ENCODE results near the gene ANP32B.
A peak's percentile ranks its signal among the peaks of the same experiment; 100 is the strongest.

The ANP32B gene

DNA sequence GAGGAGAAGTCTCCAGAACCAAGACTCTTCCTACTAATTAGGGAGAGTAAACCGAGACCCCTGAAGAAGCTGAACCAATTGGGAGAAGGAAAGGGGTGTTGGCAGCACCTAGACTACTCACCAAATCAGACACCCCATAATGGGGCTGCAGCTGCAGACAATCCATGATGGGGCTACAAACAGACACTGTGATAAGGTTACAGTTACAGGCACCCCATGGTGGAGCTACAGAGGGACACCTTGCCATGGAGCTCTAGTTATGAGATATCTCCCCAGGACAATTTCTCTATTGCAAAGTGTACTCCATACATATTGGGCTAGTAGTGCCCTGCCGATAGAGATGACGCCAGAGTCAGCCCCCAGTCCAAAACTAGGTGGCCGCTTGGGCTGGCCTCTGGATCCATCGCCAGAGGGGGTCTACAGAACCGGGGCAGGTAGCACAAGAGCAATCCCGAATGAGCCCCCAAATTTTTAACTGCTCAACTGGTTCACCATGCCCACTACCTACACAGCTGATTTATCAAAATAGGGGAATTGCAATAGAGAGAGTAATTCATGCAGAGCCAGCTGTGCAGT is 71.3 kb downstream of the ANP32B start:
- H3K79me1 ChIP-seq (replicated peaks; ENCODE audit: low read length, poor library complexity, severe bottlenecking), result peaks cover 3% of the 10 kb centered on the region
- H2BK5ac ChIP-seq (ENCODE audit: low read depth, low read length, poor library complexity, severe bottlenecking), result no peak overlapping the region
- H3K14ac ChIP-seq (ENCODE audit: low read length in 2 of 2), result no peak overlapping the region
- no peak overlapping the region for H2BK120ac ChIP-seq (ENCODE audit: low read depth, low read length)
- H3K4me2 ChIP-seq (ENCODE audit: low read length, poor library complexity, severe bottlenecking), result no peak overlapping the region
- no peak for DNase-seq
- H2AFZ ChIP-seq (ENCODE audit: low read depth, low read length), result no peak overlapping the region
- H4K91ac ChIP-seq (ENCODE audit: low read length), result no peak overlapping the region
- H3K9me3 ChIP-seq (ENCODE audit: control insufficient read depth, low read length), result no peaks in the 10 kb centered on the region
- no peak overlapping the region for H3K18ac ChIP-seq (ENCODE audit: low read depth in 1 of 2, low read length in 2 of 2)
- H3K36me3 ChIP-seq (ENCODE audit: control insufficient read depth in 1 of 2, insufficient read depth in 2 of 2, low read depth in 1 of 2, low read length in 2 of 2), result no peaks in the 10 kb centered on the region
- no peak overlapping the region for H4K8ac ChIP-seq (ENCODE audit: low read length)
- H2AK5ac ChIP-seq (ENCODE audit: low read length, severe bottlenecking), result no peak overlapping the region
- H2BK12ac ChIP-seq (ENCODE audit: low read length in 2 of 2), result no peak overlapping the region
- no peak overlapping the region for H3K4ac ChIP-seq (ENCODE audit: low read depth in 1 of 2, low read length in 2 of 2)
- H3K9ac ChIP-seq (ENCODE audit: low read length), result no peak overlapping the region
- H3K23ac ChIP-seq (ENCODE audit: low read length in 2 of 2), result no peak overlapping the region
- H3K27ac ChIP-seq (ENCODE audit: low read length, poor library complexity, severe bottlenecking), result no peak overlapping the region
- peaks cover 0 to 4% of the 10 kb centered on the region in 2 experiments for H3K27me3 ChIP-seq (ENCODE audit: control insufficient read depth in 1 of 2, insufficient read depth in 1 of 2, low read length in 2 of 2)
- no peak overlapping the region for H2BK15ac ChIP-seq (ENCODE audit: low read depth, poor library complexity, severe bottlenecking)
- H3K4me3 ChIP-seq (ENCODE audit: insufficient read depth in 1 of 2, low read depth in 1 of 2, low read length in 2 of 2), result no peak overlapping the region
- 93% methylated on average over 5 of the region's 7 CpGs for WGBS
- H3K4me1 ChIP-seq (ENCODE audit: control insufficient read depth, insufficient read depth, low read depth, low read length), result peaks cover 3% of the 10 kb centered on the region

DNA sequence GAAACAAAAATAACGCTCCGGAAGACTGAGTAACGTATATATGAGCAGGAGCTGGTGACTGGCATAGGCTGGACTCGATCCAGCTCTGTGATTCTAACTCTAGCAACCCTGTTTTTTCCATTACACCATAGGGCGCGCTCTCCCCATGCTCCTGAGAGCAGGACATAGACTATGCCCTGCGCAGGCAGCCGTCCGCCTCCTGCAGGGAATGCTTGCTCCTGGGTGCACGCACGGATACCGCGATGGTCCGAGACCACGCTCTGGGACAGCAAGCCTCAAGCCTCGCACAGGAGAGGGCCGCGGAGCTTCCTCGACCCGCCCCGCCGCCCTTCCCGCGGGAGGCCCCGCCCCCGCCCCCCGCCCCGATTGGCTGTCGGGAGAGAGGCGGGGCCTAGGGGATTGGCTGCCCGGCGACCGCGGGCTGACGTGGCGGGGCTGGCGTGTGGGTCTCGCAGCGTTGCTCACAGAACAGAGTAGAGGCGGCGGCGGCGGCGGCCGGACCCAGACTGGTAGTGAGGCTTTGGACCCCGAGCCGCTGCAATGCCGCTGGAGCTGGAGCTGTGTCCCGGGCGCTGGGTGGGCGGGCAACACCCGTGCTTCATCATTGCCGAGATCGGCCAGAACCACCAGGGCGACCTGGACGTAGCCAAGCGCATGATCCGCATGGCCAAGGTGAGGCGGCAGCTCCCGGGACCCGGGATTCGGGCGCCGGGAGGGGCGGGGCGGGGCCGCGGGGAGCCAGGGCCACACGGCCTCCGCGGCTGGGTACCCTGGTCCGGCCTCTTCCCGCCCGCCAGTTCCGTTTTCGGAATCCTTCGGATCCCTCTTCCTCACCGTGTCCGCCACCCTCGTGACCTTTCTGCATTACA is 73.4 kb downstream of the ANP32B start, which contains the start of gene NANS:
TSS of gene NANS (plus strand) at position 464 of the 869 bp plus-strand sequence. CDS start at position 541, 77 bp downstream.
- peak within 1 kb of the TSS; percentile 73 for H4K91ac ChIP-seq (ENCODE audit: low read length)
- peak within 1 kb of the TSS; percentile 76 for H3K4me2 ChIP-seq (ENCODE audit: low read length, poor library complexity, severe bottlenecking)
- peak within 1 kb of the TSS in 1 of 2 experiments; percentile 61 for H3K23ac ChIP-seq (ENCODE audit: low read length in 2 of 2)
- peaks cover 9% of the 10 kb centered on the region for H3K79me1 ChIP-seq (replicated peaks; ENCODE audit: low read length, poor library complexity, severe bottlenecking)
- peaks cover 6 to 7% of the 10 kb centered on the region in 2 experiments for H3K36me3 ChIP-seq (ENCODE audit: control insufficient read depth in 1 of 2, insufficient read depth in 2 of 2, low read depth in 1 of 2, low read length in 2 of 2)
- H3K27me3 ChIP-seq (ENCODE audit: control insufficient read depth in 1 of 2, insufficient read depth in 1 of 2, low read length in 2 of 2), result peaks cover 0 to 4% of the 10 kb centered on the region in 2 experiments
- peak; percentile 95 for DNase-seq
- H3K9ac ChIP-seq (ENCODE audit: low read length), result peak within 1 kb of the TSS; percentile 99
- peak within 1 kb of the TSS; percentile 86 for H2BK15ac ChIP-seq (ENCODE audit: low read depth, poor library complexity, severe bottlenecking)
- no peaks in the 10 kb centered on the region for H3K9me3 ChIP-seq (ENCODE audit: control insufficient read depth, low read length)
- H3K18ac ChIP-seq (ENCODE audit: low read depth in 1 of 2, low read length in 2 of 2), result peak within 1 kb of the TSS; percentile 81 to 91
- peak within 1 kb of the TSS; percentile 80 for H2BK120ac ChIP-seq (ENCODE audit: low read depth, low read length)
- H2BK5ac ChIP-seq (ENCODE audit: low read depth, low read length, poor library complexity, severe bottlenecking), result peak within 1 kb of the TSS; percentile 46
- H2AK5ac ChIP-seq (ENCODE audit: low read length, severe bottlenecking), result peak within 1 kb of the TSS; percentile 5
- peak within 1 kb of the TSS in 1 of 2 experiments; percentile 75 for H3K4ac ChIP-seq (ENCODE audit: low read depth in 1 of 2, low read length in 2 of 2)
- H3K27ac ChIP-seq (ENCODE audit: low read length, poor library complexity, severe bottlenecking), result peak within 1 kb of the TSS; percentile 86
- H2BK12ac ChIP-seq (ENCODE audit: low read length in 2 of 2), result peak within 1 kb of the TSS in 1 of 2 experiments; percentile 42
- H3K14ac ChIP-seq (ENCODE audit: low read length in 2 of 2), result peak within 1 kb of the TSS in 1 of 2 experiments; percentile 84
- H3K4me1 ChIP-seq (ENCODE audit: control insufficient read depth, insufficient read depth, low read depth, low read length), result peaks cover 6% of the 10 kb centered on the region
- peak within 1 kb of the TSS; percentile 85 to 90 for H3K4me3 ChIP-seq (ENCODE audit: insufficient read depth in 1 of 2, low read depth in 1 of 2, low read length in 2 of 2)
- peak within 1 kb of the TSS; percentile 84 for H2AFZ ChIP-seq (ENCODE audit: low read depth, low read length)
- WGBS, result 1% methylated on average over 66 of the region's 80 CpGs
- H4K8ac ChIP-seq (ENCODE audit: low read length), result peak within 1 kb of the TSS; percentile 96

DNA sequence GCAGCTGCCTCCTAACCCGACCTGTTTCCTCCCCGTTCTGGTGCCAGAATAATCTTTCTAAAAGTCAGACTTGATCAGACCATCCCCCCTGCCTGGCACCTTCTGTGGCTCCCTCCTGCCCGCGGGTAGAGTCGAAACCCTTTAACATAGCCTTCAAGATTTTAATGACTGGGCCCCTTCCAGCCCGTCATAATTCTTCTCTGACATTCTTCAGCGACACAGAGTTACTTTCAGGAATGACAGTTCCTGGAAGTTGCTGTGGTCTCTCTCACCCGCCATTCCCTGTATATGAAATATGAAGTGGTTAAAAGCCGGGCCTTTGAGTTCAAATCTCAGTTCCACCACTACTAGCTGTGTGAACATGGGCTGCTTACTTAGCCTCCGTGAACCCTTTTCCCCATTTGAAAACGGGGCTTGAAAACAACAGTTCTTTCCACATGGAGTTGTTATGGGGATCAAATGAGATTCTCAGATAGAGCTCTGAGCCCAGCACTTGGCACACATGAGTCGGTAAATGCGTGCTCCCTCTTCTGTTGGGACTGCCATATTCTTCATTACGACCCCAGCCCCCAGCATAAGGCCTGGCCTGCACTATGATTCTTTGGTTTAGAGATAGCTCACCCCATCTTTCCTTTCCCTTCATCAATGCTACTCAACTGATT is 74.1 kb downstream of the ANP32B start:
- Histone ChIP-seq H3K36me3 (ENCODE audit: control insufficient read depth in 1 of 2, insufficient read depth in 2 of 2, low read depth in 1 of 2, low read length in 2 of 2) (peaks cover 13 to 14% of the 10 kb centered on the region in 2 experiments), H2BK120ac (ENCODE audit: low read depth, low read length) (peak overlapping the region; percentile 80), H2AK5ac (ENCODE audit: low read length, severe bottlenecking) (peak overlapping the region; percentile 5), H3K27ac (ENCODE audit: low read length, poor library complexity, severe bottlenecking) (peak overlapping the region; percentile 63), H3K23ac (ENCODE audit: low read length in 2 of 2) (peak overlapping the region in 1 of 2 experiments; percentile 59), H2BK12ac (ENCODE audit: low read length in 2 of 2) (peak overlapping the region in 1 of 2 experiments; percentile 42), H3K4ac (ENCODE audit: low read depth in 1 of 2, low read length in 2 of 2) (peak overlapping the region in 1 of 2 experiments; percentile 75), H3K27me3 (ENCODE audit: control insufficient read depth in 1 of 2, insufficient read depth in 1 of 2, low read length in 2 of 2) (no peaks in the 10 kb centered on the region), H2AFZ (ENCODE audit: low read depth, low read length) (peak overlapping the region; percentile 84), H4K91ac (ENCODE audit: low read length) (no peak overlapping the region), H3K4me2 (ENCODE audit: low read length, poor library complexity, severe bottlenecking) (peak overlapping the region; percentile 76), H3K4me3 (ENCODE audit: insufficient read depth in 1 of 2, low read depth in 1 of 2, low read length in 2 of 2) (peak overlapping the region; percentile 85 to 90), H3K4me1 (ENCODE audit: control insufficient read depth, insufficient read depth, low read depth, low read length) (peaks cover 6% of the 10 kb centered on the region), H4K8ac (ENCODE audit: low read length) (no peak overlapping the region), H3K14ac (ENCODE audit: low read length in 2 of 2) (peak overlapping the region in 1 of 2 experiments; percentile 84), H2BK15ac (ENCODE audit: low read depth, poor library complexity, severe bottlenecking) (no peak overlapping the region), H2BK5ac (ENCODE audit: low read depth, low read length, poor library complexity, severe bottlenecking) (no peak overlapping the region), H3K9me3 (ENCODE audit: control insufficient read depth, low read length) (no peaks in the 10 kb centered on the region), H3K18ac (ENCODE audit: low read depth in 1 of 2, low read length in 2 of 2) (peak overlapping the region; percentile 81 to 91), H3K79me1 (replicated peaks; ENCODE audit: low read length, poor library complexity, severe bottlenecking) (peaks cover 15% of the 10 kb centered on the region), H3K9ac (ENCODE audit: low read length) (peak overlapping the region; percentile 99)
- DNase-seq, result peak; percentile 50
- 12% methylated on average over 11 of the region's 14 CpGs for WGBS

All from mesenchymal stem cell (in vitro differentiated cells and primary cell).